ENCODE measurements around the gene RNF180. TPM values are rescaled to one million over a fixed set of nuclear protein-coding genes. Genes with fewer than 3 reads are reported as not detected.

The RNF180 gene
- total RNA-seq, 1 experiment from 2014 or later, result 7.8 TPM

- H3K27me3 ChIP-seq (ENCODE audit: control insufficient read depth, insufficient read depth, low read length), result no peaks in the 10 kb centered on the region
- no peak overlapping the region for H3K27ac ChIP-seq (ENCODE audit: low read length)
- CTCF ChIA-PET, result no interaction called here
- in situ Hi-C loops (cut with HindIII; ENCODE audit: low pct_unique_long_range_greater_than_20kb, low sequenced_read_pairs) (no loop called here), intact Hi-C loops (cut with micrococcal nuclease; ENCODE audit: unreplicated experiment) (no loop called here)
- no peak overlapping the region for H3K4me3 ChIP-seq (ENCODE audit: low read depth in 2 of 2, low read length in 2 of 2)
- no peak for TF ChIP-seq SIN3A (IDR thresholded peaks at IDR 0.05; ENCODE audit: borderline replicate concordance, insufficient read depth, low read depth, low read length)
- TF ChIP-seq TCF7L2 (IDR thresholded peaks at IDR 0.05; ENCODE audit: low read depth, low read length), result no peak
- no peak for TF ChIP-seq POLR2AphosphoS5 (IDR thresholded peaks at IDR 0.05; ENCODE audit: low read depth, low read length)
- no peak for TF ChIP-seq REST (IDR thresholded peaks at IDR 0.05; ENCODE audit: insufficient read depth in 1 of 2, low read depth in 2 of 2, low read length in 1 of 2)
- no peak for TF ChIP-seq CTCF (IDR thresholded peaks at IDR 0.05)
- no peaks in the 10 kb centered on the region for H3K9me3 ChIP-seq (ENCODE audit: control insufficient read depth, insufficient read depth, low read depth, low read length)
- BruUV-seq (replicated peaks), result no TSS peak
- no peaks in the 10 kb centered on the region for H3K4me1 ChIP-seq (ENCODE audit: control insufficient read depth, insufficient read depth, low read length)
- ATAC-seq (no peak), DNase-seq (ENCODE audit: low read depth, low spot score) (no peak)
- POLR2A ChIA-PET, result no interaction called here
- no peaks in the 10 kb centered on the region for H3K36me3 ChIP-seq (ENCODE audit: control insufficient read depth, insufficient read depth, low read length)
These were observed 181.7 kb downstream of the RNF180 start for GRCh38 chr5:64347309-64347708.

GRCh38 chr5:64364426-64364825 is 198.8 kb downstream of the RNF180 start:
- no peak for DNase-seq (ENCODE audit: low read depth, low spot score)
- TF ChIP-seq TCF7L2 (IDR thresholded peaks at IDR 0.05; ENCODE audit: low read depth, low read length), result no peak
- no peak for TF ChIP-seq REST (IDR thresholded peaks at IDR 0.05; ENCODE audit: insufficient read depth in 1 of 2, low read depth in 2 of 2, low read length in 1 of 2)
- no peak for TF ChIP-seq CTCF (IDR thresholded peaks at IDR 0.05)
- no peak for TF ChIP-seq POLR2AphosphoS5 (IDR thresholded peaks at IDR 0.05; ENCODE audit: low read depth, low read length)
- no peak for TF ChIP-seq SIN3A (IDR thresholded peaks at IDR 0.05; ENCODE audit: borderline replicate concordance, insufficient read depth, low read depth, low read length)
- ATAC-seq, result no peak
- H3K27me3 ChIP-seq (ENCODE audit: control insufficient read depth, insufficient read depth, low read length), result no peaks in the 10 kb centered on the region
- H3K4me1 ChIP-seq (ENCODE audit: control insufficient read depth, insufficient read depth, low read length), result no peaks in the 10 kb centered on the region
- ChIA-PET POLR2A (no interaction called here), CTCF (no interaction called here)
- H3K27ac ChIP-seq (ENCODE audit: low read length), result no peak overlapping the region
- in situ Hi-C loops (cut with HindIII; ENCODE audit: low pct_unique_long_range_greater_than_20kb, low sequenced_read_pairs) (no loop called here), intact Hi-C loops (cut with micrococcal nuclease; ENCODE audit: unreplicated experiment) (no loop called here)
- no peaks in the 10 kb centered on the region for H3K36me3 ChIP-seq (ENCODE audit: control insufficient read depth, insufficient read depth, low read length)
- no TSS peak for BruUV-seq (replicated peaks)
- H3K4me3 ChIP-seq (ENCODE audit: low read depth in 2 of 2, low read length in 2 of 2), result no peak overlapping the region
- no peaks in the 10 kb centered on the region; the same call in none of the 2 replicates for H3K9me3 ChIP-seq (ENCODE audit: control insufficient read depth, insufficient read depth, low read depth, low read length)

Data from Panc1 (cell line).